Measurements from ENCODE around the gene PRKCD.
A peak's percentile ranks its signal among the peaks of the same experiment; 100 is the strongest.

Gene PRKCD

DNA sequence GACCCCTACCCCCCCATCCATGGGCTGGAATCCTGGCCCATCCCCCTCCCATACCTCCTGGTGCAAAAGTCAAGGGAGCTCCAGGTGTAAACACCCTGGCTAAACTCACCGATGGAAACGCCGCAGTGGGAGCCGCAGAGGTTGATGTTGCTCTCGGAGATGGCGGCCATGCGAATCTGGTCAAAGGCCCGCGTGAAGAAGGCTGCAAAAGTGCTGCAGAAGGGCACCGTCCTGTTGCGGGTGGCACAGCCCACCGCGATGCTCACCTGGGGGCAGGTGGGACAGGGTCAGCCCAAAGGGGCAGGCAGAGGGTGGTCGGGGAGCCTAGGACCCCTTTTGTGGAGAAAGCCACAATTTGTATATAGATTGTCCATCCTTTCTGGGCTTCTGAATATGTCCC lies 68.2 kb downstream of the PRKCD start:
- H3K4me1 Mint-ChIP-seq (ENCODE audit: low read depth) = no peaks in the 10 kb centered on the region
- no peaks in the 10 kb centered on the region for H3K27me3 Mint-ChIP-seq
- H3K4me3 Mint-ChIP-seq = no peak overlapping the region
- no peaks in the 10 kb centered on the region for H3K9me3 Mint-ChIP-seq
- peaks cover 47% of the 10 kb centered on the region for H3K36me3 Mint-ChIP-seq (ENCODE audit: low read depth)
- no peak overlapping the region for H3K27ac Mint-ChIP-seq

- H3K27me3 Mint-ChIP-seq = no peaks in the 10 kb centered on the region
- H3K4me1 Mint-ChIP-seq (ENCODE audit: low read depth) = no peaks in the 10 kb centered on the region
- H3K9me3 Mint-ChIP-seq = no peaks in the 10 kb centered on the region
- peaks cover 47% of the 10 kb centered on the region for H3K36me3 Mint-ChIP-seq (ENCODE audit: low read depth)
- no peak overlapping the region for H3K27ac Mint-ChIP-seq
- H3K4me3 Mint-ChIP-seq = no peak overlapping the region
These were observed 68.6 kb downstream of the PRKCD start for GRCh38 chr3:53229606-53230005.

DNA sequence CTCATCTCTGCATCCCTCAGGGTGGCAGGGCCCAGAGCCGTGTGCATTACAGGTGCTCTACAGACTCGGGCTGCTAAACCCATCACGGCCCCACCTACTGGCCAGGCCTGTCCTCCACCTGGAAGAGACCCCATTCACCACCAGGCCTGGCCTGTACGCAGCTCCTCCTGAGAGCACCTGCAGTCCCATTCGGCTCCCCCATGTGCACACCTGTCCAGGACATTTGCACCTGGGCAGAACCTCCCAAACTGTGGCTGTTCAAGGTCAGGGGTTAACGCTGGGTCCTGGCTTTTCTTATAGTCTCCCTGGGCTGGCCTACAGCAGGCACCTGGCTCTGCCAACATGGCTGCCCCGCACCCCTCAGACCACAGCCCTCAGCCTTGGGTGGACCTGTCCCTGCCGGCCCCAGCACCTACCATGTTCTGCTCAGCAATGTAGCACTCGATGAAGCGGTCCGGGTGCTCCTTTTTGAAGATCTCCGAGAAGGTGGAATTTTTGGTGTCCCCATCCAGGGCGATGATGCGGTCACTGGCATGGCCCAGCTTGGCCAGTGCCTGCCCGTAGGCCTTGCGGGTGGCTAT lies 69.1 kb downstream of the PRKCD start:
- Mint-ChIP-seq H3K4me1 (ENCODE audit: low read depth) (no peaks in the 10 kb centered on the region), H3K27me3 (no peaks in the 10 kb centered on the region), H3K27ac (no peak overlapping the region), H3K36me3 (ENCODE audit: low read depth) (peaks cover 43% of the 10 kb centered on the region), H3K4me3 (no peak overlapping the region), H3K9me3 (no peaks in the 10 kb centered on the region)

GRCh38 chr3:53230789-53231188 lies 69.8 kb downstream of the PRKCD start:
- no peaks in the 10 kb centered on the region for H3K4me1 Mint-ChIP-seq (ENCODE audit: low read depth)
- H3K36me3 Mint-ChIP-seq (ENCODE audit: low read depth) = peaks cover 43% of the 10 kb centered on the region
- no peak overlapping the region for H3K27ac Mint-ChIP-seq
- no peaks in the 10 kb centered on the region for H3K27me3 Mint-ChIP-seq
- no peak overlapping the region for H3K4me3 Mint-ChIP-seq
- H3K9me3 Mint-ChIP-seq = no peaks in the 10 kb centered on the region

- no peak overlapping the region for H3K27ac Mint-ChIP-seq
- H3K4me1 Mint-ChIP-seq (ENCODE audit: low read depth) = no peaks in the 10 kb centered on the region
- no peak overlapping the region for H3K4me3 Mint-ChIP-seq
- no peaks in the 10 kb centered on the region for H3K9me3 Mint-ChIP-seq
- no peaks in the 10 kb centered on the region for H3K27me3 Mint-ChIP-seq
- H3K36me3 Mint-ChIP-seq (ENCODE audit: low read depth) = peaks cover 44% of the 10 kb centered on the region
These were observed 70.8 kb downstream of the PRKCD start for GRCh38 chr3:53231532-53232511.

DNA sequence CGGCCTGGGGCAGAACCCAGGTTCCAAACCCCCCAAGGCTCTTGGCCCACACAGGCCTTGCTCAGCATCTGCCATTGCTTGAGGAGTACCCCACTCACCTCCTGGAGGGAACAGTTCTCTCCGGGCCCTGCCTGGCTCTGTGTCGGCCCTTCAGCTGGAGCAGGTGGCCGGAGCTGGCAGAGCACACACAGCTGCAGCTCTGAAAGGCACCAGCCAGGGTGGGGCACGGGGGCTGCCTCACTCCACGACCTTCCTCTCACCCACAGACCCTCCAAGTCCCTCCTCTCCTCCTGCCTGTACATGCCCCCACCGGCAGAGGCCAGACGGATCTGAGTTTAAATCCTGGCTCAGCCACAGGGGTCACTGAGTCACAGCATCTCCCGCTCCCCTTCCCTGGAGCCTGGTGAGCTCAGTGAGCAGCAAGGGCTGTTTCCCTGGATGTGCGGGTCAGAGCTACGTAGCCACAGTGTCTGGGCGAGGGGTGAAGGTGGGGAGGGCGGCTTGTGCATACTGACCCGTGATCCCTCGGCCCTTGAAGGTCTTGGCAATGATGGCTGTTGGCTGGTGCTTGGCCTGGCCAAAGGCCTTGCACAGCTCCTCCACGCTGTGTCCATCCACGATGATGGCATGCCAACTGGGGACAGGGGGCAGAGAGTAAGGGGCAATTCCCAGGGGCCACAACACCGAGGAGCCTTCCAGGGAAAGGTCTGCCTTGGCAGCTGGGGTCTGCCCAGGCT lies 71.8 kb downstream of the PRKCD start:
- Mint-ChIP-seq H3K9me3 (no peaks in the 10 kb centered on the region), H3K27ac (peak overlapping the region; percentile 50), H3K4me1 (ENCODE audit: low read depth) (no peaks in the 10 kb centered on the region)

GRCh38 chr3:53234130-53234840 lies 73.3 kb downstream of the PRKCD start:
- Mint-ChIP-seq H3K36me3 (ENCODE audit: low read depth) (peaks cover 50% of the 10 kb centered on the region), H3K27ac (peak overlapping the region; percentile 15), H3K4me3 (no peak overlapping the region), H3K27me3 (no peaks in the 10 kb centered on the region), H3K4me1 (ENCODE audit: low read depth) (no peaks in the 10 kb centered on the region), H3K9me3 (no peaks in the 10 kb centered on the region)

More for the DNA sequence above, 71.8 kb downstream of the PRKCD start:
- Mint-ChIP-seq H3K27me3 (no peaks in the 10 kb centered on the region), H3K36me3 (ENCODE audit: low read depth) (peaks cover 40% of the 10 kb centered on the region), H3K4me3 (no peak overlapping the region)

DNA sequence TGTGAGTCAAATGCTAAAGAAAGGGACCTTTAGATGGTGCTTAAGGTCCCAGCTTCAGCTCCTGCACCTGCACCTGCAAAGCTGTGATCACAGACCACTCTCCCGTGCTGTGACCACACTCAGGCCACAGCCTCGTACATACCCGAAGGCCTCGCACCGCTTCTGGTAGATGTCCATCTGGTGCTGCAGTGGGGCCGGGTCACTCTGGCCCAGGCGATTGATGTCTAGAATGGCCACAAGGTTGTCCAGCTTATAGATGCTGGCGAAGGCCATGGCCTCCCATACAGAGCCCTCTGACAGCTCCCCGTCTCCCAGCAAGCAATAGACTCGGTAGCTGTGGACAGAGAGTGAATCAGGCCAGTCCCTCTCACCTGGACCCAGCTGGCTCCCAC lies 73.8 kb downstream of the PRKCD start:
- no peak overlapping the region for H3K27ac Mint-ChIP-seq
- peaks cover 53% of the 10 kb centered on the region for H3K36me3 Mint-ChIP-seq (ENCODE audit: low read depth)
- H3K27me3 Mint-ChIP-seq = no peaks in the 10 kb centered on the region
- no peaks in the 10 kb centered on the region for H3K4me1 Mint-ChIP-seq (ENCODE audit: low read depth)
- H3K4me3 Mint-ChIP-seq = no peak overlapping the region
- no peaks in the 10 kb centered on the region for H3K9me3 Mint-ChIP-seq

DNA sequence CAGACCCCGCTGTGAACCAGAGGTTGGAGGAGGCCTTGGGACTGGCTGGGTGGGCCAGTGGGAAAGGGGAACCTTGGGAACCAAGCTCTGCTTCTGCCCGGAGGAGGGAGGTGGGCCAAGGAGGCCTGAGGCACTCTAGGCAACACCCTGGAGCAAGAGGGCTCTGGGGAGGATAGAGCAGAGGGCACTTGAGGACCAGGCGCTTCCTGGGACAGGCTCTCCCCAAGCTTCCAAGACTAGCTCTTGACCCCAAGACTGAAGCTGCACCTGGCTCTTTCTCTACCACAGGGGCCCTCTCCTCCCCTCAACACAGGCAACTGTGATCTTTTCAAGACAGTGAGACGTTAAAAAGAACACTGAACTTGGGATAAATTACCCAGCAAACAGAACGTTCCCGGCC lies 74.5 kb downstream of the PRKCD start:
- H3K36me3 Mint-ChIP-seq (ENCODE audit: low read depth) = peaks cover 50% of the 10 kb centered on the region
- H3K4me3 Mint-ChIP-seq = no peak overlapping the region
- H3K27ac Mint-ChIP-seq = peak overlapping the region; percentile 68
- H3K9me3 Mint-ChIP-seq = no peaks in the 10 kb centered on the region
- H3K27me3 Mint-ChIP-seq = no peaks in the 10 kb centered on the region
- no peaks in the 10 kb centered on the region for H3K4me1 Mint-ChIP-seq (ENCODE audit: low read depth)

GRCh38 chr3:53236112-53236841 lies 75.3 kb downstream of the PRKCD start:
- peaks cover 48% of the 10 kb centered on the region for H3K36me3 Mint-ChIP-seq (ENCODE audit: low read depth)
- no peak overlapping the region for H3K4me3 Mint-ChIP-seq
- no peak overlapping the region for H3K27ac Mint-ChIP-seq
- no peaks in the 10 kb centered on the region for H3K4me1 Mint-ChIP-seq (ENCODE audit: low read depth)
- no peaks in the 10 kb centered on the region for H3K27me3 Mint-ChIP-seq
- no peaks in the 10 kb centered on the region for H3K9me3 Mint-ChIP-seq

- Mint-ChIP-seq H3K4me3 (no peak overlapping the region), H3K27ac (no peak overlapping the region), H3K4me1 (ENCODE audit: low read depth) (no peaks in the 10 kb centered on the region), H3K27me3 (no peaks in the 10 kb centered on the region), H3K9me3 (no peaks in the 10 kb centered on the region), H3K36me3 (ENCODE audit: low read depth) (peaks cover 47% of the 10 kb centered on the region)
These were observed 77.2 kb downstream of the PRKCD start for GRCh38 chr3:53238051-53238850.

GRCh38 chr3:53238886-53239285 lies 77.9 kb downstream of the PRKCD start:
- peaks cover 42% of the 10 kb centered on the region for H3K36me3 Mint-ChIP-seq (ENCODE audit: low read depth)
- H3K4me1 Mint-ChIP-seq (ENCODE audit: low read depth) = peaks cover 3% of the 10 kb centered on the region

GRCh38 chr3:53239800-53240199 lies 78.8 kb downstream of the PRKCD start:
- H3K9me3 Mint-ChIP-seq = no peaks in the 10 kb centered on the region
- H3K36me3 Mint-ChIP-seq (ENCODE audit: low read depth) = peaks cover 42% of the 10 kb centered on the region
- no peak overlapping the region for H3K27ac Mint-ChIP-seq
- H3K4me1 Mint-ChIP-seq (ENCODE audit: low read depth) = peaks cover 4% of the 10 kb centered on the region
- no peaks in the 10 kb centered on the region for H3K27me3 Mint-ChIP-seq
- H3K4me3 Mint-ChIP-seq = no peak overlapping the region

More at GRCh38 chr3:53238886-53239285, 77.9 kb downstream of the PRKCD start:
- Mint-ChIP-seq H3K9me3 (no peaks in the 10 kb centered on the region), H3K27me3 (no peaks in the 10 kb centered on the region), H3K4me3 (no peak overlapping the region), H3K27ac (no peak overlapping the region)
